ENCODE measurements around the gene ICE1.
"Not testable (repeated sequence)": the region's sequence is repeated elsewhere in the genome, so short reads cannot be mapped to it uniquely, and the experiment has no call there.

ICE1 gene

GRCh38 chr5:5409151-5409810 lies 13.2 kb upstream of the ICE1 start:
- TF ChIP-seq EZH2phosphoT487 (IDR thresholded peaks at IDR 0.05; ENCODE audit: low read length), result no peak
- no peak for TF ChIP-seq EZH2 (optimal IDR thresholded peaks at IDR 0.05; ENCODE audit: low read depth, low read length)
- TF ChIP-seq, protein P1, sequence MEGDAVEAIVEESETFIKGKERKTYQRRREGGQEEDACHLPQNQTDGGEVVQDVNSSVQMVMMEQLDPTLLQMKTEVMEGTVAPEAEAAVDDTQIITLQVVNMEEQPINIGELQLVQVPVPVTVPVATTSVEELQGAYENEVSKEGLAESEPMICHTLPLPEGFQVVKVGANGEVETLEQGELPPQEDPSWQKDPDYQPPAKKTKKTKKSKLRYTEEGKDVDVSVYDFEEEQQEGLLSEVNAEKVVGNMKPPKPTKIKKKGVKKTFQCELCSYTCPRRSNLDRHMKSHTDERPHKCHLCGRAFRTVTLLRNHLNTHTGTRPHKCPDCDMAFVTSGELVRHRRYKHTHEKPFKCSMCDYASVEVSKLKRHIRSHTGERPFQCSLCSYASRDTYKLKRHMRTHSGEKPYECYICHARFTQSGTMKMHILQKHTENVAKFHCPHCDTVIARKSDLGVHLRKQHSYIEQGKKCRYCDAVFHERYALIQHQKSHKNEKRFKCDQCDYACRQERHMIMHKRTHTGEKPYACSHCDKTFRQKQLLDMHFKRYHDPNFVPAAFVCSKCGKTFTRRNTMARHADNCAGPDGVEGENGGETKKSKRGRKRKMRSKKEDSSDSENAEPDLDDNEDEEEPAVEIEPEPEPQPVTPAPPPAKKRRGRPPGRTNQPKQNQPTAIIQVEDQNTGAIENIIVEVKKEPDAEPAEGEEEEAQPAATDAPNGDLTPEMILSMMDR (IDR thresholded peaks at IDR 0.05; ENCODE audit: low read length), result no peak
- Histone ChIP-seq H2AFZ (ENCODE audit: low read length) (no peak overlapping the region), H3K4me3 (ENCODE audit: low read length) (no peak overlapping the region), H3F3A (ENCODE audit: insufficient read depth, low read length) (no peaks in the 10 kb centered on the region), H3K9ac (ENCODE audit: low read length) (no peak overlapping the region), H3K4me2 (ENCODE audit: low read depth, low read length) (no peak overlapping the region), H3K27me3 (replicated peaks; ENCODE audit: insufficient read depth, low read length) (no peaks in the 10 kb centered on the region), H3K4me1 (ENCODE audit: low read length) (no peaks in the 10 kb centered on the region), H4K20me1 (ENCODE audit: insufficient read depth, low read length) (no peaks in the 10 kb centered on the region), H3K79me2 (ENCODE audit: low read length) (no peaks in the 10 kb centered on the region), H3K27ac (ENCODE audit: low read length) (no peak overlapping the region), H3K9me3 (replicated peaks; ENCODE audit: insufficient read depth, low read length) (no peaks in the 10 kb centered on the region), H3K9me2 (replicated peaks; ENCODE audit: insufficient read depth, low read length) (no peaks in the 10 kb centered on the region), H3K36me3 (replicated peaks; ENCODE audit: insufficient read depth, low read length) (no peaks in the 10 kb centered on the region)
- no peak for DNase-seq

- not testable (repeated sequence) for DNase-seq; H3K4me1 ChIP-seq (ENCODE audit: low read length); H4K20me1 ChIP-seq (ENCODE audit: insufficient read depth, low read length); H3K4me2 ChIP-seq (ENCODE audit: low read depth, low read length); H3K27ac ChIP-seq (ENCODE audit: low read length); H3F3A ChIP-seq (ENCODE audit: insufficient read depth, low read length); H3K36me3 ChIP-seq (replicated peaks; ENCODE audit: insufficient read depth, low read length); H3K9me3 ChIP-seq (replicated peaks; ENCODE audit: insufficient read depth, low read length); H2AFZ ChIP-seq (ENCODE audit: low read length); H3K27me3 ChIP-seq (replicated peaks; ENCODE audit: insufficient read depth, low read length); H3K9me2 ChIP-seq (replicated peaks; ENCODE audit: insufficient read depth, low read length); H3K9ac ChIP-seq (ENCODE audit: low read length); H3K4me3 ChIP-seq (ENCODE audit: low read length); H3K79me2 ChIP-seq (ENCODE audit: low read length)
Observed at GRCh38 chr5:5413856-5414255, 8.6 kb upstream of the ICE1 start.

DNA sequence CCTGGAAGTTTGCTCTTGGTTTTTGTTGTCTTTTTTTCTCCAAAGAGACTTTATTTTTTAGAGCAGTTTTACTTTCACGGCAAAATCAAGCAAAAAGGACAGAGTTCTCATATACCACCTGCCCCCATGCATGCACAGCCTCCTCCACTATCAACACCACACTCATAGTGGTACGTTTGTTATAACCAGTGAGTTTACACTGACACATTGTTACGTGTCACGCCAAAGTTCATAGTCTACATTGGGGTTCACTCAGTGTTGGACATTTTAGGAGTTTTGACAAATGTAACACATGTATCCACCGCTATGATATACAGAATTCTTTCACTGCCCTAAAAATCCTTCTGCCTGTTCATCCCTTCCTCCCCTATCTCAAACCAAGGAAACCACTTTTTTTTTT lies 7.5 kb upstream of the ICE1 start:
- H3K9ac ChIP-seq (ENCODE audit: low read length), result no peak overlapping the region
- H2AFZ ChIP-seq (ENCODE audit: low read length), result no peak overlapping the region
- TF ChIP-seq, protein P1 (IDR thresholded peaks at IDR 0.05; ENCODE audit: low read length), result no peak
- H3K79me2 ChIP-seq (ENCODE audit: low read length), result no peaks in the 10 kb centered on the region
- H4K20me1 ChIP-seq (ENCODE audit: insufficient read depth, low read length), result no peaks in the 10 kb centered on the region
- H3K4me3 ChIP-seq (ENCODE audit: low read length), result no peak overlapping the region
- H3K9me3 ChIP-seq (replicated peaks; ENCODE audit: insufficient read depth, low read length), result no peaks in the 10 kb centered on the region
- H3K27me3 ChIP-seq (replicated peaks; ENCODE audit: insufficient read depth, low read length), result no peaks in the 10 kb centered on the region
- H3K36me3 ChIP-seq (replicated peaks; ENCODE audit: insufficient read depth, low read length), result no peaks in the 10 kb centered on the region
- peaks cover 16% of the 10 kb centered on the region for H3F3A ChIP-seq (ENCODE audit: insufficient read depth, low read length)
- no peak overlapping the region for H3K27ac ChIP-seq (ENCODE audit: low read length)
- no peaks in the 10 kb centered on the region for H3K9me2 ChIP-seq (replicated peaks; ENCODE audit: insufficient read depth, low read length)
- H3K4me1 ChIP-seq (ENCODE audit: low read length), result peaks cover 12% of the 10 kb centered on the region
- H3K4me2 ChIP-seq (ENCODE audit: low read depth, low read length), result no peak overlapping the region
- no peak for DNase-seq

- Histone ChIP-seq H4K20me1 (ENCODE audit: insufficient read depth, low read length) (no peaks in the 10 kb centered on the region), H2AFZ (ENCODE audit: low read length) (no peak overlapping the region), H3K4me2 (ENCODE audit: low read depth, low read length) (no peak overlapping the region)
Observed at GRCh38 chr5:5416733-5417132, 5.7 kb upstream of the ICE1 start.

More at GRCh38 chr5:5416733-5417132, 5.7 kb upstream of the ICE1 start:
- DNase-seq, result no peak
- no peak overlapping the region for H3K9ac ChIP-seq (ENCODE audit: low read length)
- H3K4me3 ChIP-seq (ENCODE audit: low read length), result no peak overlapping the region
- H3K79me2 ChIP-seq (ENCODE audit: low read length), result no peaks in the 10 kb centered on the region
- no peaks in the 10 kb centered on the region for H3K27me3 ChIP-seq (replicated peaks; ENCODE audit: insufficient read depth, low read length)
- H3K36me3 ChIP-seq (replicated peaks; ENCODE audit: insufficient read depth, low read length), result no peaks in the 10 kb centered on the region
- H3K9me2 ChIP-seq (replicated peaks; ENCODE audit: insufficient read depth, low read length), result no peaks in the 10 kb centered on the region
- H3F3A ChIP-seq (ENCODE audit: insufficient read depth, low read length), result peaks cover 22% of the 10 kb centered on the region
- no peak overlapping the region for H3K27ac ChIP-seq (ENCODE audit: low read length)
- no peaks in the 10 kb centered on the region for H3K9me3 ChIP-seq (replicated peaks; ENCODE audit: insufficient read depth, low read length)
- peaks cover 23% of the 10 kb centered on the region for H3K4me1 ChIP-seq (ENCODE audit: low read length)
- TF ChIP-seq, protein P1 (IDR thresholded peaks at IDR 0.05; ENCODE audit: low read length), result no peak
- TF ChIP-seq EZH2phosphoT487 (IDR thresholded peaks at IDR 0.05; ENCODE audit: low read length) (no peak), EZH2 (optimal IDR thresholded peaks at IDR 0.05; ENCODE audit: low read depth, low read length) (no peak)

Data from MM.1S (cell line).